NCI-H2227 (cell line): ENCODE measurements around the gene SRSF4.

Experiments
- DNase-seq: peaks from one replicate; lab custom pipeline; 2025; ENCODE audit not compliant: unreplicated experiment; lab: John Stamatoyannopoulos, UW

Gene SRSF4

GRCh38 chr1:29201595-29202051 is 19.9 kb upstream of the SRSF4 start:
- no peak for DNase-seq

GRCh38 chr1:29200906-29201594 is 19.4 kb upstream of the SRSF4 start:
- no peak for DNase-seq

DNA sequence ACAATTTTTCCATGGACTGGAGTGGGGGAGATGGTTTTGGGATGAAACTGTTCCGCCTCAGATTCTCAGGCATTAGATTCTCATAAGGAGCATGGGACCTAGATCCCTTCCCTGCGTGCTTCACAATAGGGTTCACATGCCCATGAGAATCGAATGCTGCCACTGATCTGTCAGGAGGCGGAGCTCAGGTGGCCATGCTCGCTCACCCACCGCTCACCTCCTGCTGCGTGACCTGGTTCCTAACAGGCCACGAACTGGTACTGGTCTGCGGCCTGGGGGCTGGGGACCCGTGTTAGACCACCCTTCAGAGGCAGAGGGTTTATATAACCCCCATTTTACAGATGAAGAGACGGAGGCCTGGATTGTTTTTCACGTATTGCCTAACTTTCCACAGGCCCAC is 16.3 kb upstream of the SRSF4 start:
- no peak for DNase-seq

DNA sequence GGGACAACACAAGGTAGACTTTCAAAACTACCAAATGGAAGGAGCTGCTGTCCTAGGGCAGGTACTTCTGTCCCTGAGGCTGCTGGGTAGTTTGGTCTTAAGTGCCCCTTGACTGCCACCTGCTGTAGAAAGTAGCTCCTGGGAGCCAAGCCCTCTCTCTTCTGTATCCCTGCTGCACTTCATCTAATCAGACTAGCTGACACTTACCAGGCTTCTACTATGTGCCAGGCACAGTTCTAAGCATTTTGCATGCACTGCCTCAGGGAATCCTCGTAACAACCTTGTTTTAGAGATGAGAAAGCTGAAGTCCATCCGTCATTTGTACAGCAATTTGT is 15.9 kb upstream of the SRSF4 start:
- DNase-seq = peak; percentile 44

GRCh38 chr1:29196863-29197589 is 15.3 kb upstream of the SRSF4 start:
- no peak for DNase-seq

DNA sequence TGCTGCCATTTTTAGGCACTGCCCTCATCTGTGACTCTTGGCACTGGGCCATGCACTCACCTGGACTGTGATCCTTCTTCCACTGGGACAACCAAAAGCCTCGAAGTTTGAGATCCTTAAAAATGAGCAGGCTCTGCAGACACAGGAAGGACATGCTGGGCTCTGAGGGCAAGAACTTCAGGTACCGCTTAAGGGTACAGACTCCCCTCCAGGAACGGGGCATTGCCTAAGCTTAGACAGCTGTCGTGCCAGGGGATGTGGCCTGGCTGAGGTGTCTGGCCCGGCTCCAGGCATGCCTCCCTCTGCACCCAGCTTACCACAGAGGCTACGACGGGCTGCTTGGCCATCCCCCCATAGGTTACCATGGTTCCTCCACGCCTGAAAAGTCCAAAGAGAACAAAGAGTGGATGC is 14.2 kb upstream of the SRSF4 start:
- DNase-seq = no peak

- no peak for DNase-seq
Observed at GRCh38 chr1:29193879-29194455, 12.3 kb upstream of the SRSF4 start.

GRCh38 chr1:29190718-29191117 is 9.0 kb upstream of the SRSF4 start:
- no peak for DNase-seq

GRCh38 chr1:29186707-29187106 is 5.0 kb upstream of the SRSF4 start:
- DNase-seq = no peak

- peak; percentile 22 for DNase-seq
Observed at GRCh38 chr1:29186252-29186651, 4.6 kb upstream of the SRSF4 start.

GRCh38 chr1:29183287-29183686 is 1.6 kb upstream of the SRSF4 start:
- DNase-seq = no peak

- DNase-seq = peak; percentile 62
Observed at GRCh38 chr1:29180497-29181412, 945 bp downstream of the SRSF4 start.

DNA sequence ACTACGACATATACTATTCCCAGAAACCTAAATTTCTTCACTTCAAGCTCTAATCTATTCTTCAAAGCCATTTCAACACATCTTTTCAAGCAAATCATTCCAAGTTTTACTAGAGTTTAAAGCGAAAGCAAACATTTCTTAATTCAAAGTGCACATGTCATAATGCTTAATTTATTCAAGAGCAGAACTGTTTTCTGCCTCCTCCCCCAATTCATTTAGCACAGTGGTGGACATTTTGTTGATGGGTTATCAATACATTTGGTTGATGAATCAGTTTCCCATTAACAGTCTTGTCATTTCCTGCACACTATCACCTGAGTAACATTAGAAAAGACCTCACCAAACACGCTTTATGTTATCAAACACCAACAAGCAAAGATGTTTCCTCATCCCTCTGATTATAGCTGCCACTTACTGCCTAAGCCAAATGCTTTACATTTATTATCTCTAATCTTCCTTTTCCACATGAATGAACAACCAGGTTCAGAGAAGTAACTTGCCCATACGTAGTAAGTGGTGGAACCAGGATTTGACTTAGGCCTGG is 2.0 kb downstream of the SRSF4 start:
- DNase-seq = no peak

DNA sequence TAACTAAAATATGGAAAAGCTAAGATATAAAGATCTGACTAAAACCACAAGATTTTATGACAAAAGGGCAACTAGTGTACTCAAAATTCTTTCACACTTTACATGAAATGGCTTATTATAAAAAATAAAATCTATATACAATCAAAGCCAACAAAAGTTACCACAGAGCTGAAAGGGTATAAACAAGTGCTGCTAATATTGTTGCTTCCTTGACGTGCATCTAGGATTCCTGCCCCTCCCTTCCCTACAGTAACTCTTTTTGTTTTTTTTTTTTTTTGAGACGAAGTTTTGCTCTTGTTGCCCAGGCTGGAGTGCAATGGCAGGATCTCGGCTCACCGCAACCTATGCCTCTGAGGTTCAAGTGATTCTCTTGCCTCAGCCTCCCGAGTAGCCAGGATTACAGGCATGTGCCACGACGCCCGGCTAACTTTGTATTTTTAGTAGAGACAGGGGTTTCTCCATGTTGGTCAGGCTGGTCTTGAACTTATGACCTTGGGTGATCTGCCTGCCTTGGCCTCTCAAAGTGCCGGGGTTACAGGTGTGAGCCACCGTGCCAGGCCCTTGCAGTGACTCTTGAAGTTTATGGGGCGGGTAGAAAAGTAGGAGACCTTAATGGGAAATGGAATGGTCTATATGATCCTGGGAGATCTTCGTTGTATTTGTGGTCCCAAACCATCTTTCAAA is 4.5 kb downstream of the SRSF4 start:
- no peak for DNase-seq

GRCh38 chr1:29176576-29176975 is 5.1 kb downstream of the SRSF4 start:
- DNase-seq = no peak

DNA sequence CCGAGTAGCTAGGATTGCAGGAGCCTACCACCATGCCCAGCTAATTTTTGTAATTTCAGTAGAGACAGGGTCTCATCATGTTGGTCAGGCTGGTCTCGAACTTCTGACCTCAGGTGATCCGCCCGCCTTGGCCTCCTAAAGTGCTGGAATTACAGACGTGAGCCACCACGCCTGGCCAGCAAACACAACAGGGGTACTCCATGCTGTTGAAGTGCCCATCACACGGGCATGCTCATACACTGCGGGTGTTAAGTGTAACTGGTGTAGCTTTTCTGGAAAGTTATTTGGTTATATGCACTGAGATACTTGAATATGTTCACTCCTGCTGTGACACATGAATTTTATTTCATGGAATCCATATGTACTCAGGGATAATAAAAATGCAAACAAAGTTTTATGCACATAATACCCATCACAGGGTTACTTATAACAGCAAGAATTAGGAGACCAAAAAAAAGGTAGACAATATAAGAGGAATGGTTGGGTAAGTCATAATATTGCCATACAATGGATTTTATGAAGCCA is 9.2 kb downstream of the SRSF4 start:
- no peak for DNase-seq

DNA sequence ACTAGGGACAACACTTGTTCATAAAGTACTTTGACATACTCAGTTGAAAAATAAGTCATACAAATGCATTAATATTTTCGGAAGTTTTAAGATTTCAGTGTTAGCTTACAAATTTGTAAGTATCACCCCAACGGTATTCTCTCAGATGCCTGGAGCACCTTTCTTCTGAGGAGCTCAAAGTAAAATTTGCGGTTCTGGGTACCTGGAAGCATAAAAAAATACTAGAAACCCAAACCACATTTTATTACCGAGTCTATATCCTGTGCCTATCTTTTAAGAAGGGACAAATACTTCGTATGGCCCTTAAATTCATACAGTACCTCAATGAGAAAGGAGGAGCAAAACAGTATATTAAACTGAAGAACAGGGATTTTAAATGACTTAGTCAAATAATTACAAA is 10.2 kb downstream of the SRSF4 start:
- DNase-seq = no peak

GRCh38 chr1:29171089-29171488 is 10.6 kb downstream of the SRSF4 start:
- no peak for DNase-seq

DNA sequence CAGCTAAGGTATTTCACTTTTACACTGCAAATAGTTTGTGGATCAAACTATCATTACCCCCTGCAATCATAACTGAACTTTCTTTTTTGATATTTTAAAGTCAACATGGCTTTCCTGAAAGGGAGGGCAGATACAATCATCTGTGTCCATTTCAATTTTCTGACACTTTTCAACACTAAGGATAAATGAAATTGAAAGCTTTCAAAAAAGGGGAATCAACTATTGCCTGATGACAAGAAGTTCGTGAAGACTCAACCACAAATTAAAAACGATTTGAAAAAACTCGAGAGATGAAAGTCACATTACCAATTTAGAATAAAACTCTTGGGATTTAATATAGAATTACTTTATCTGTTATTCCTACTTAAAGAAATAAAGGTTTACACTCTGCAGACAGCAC is 11.7 kb downstream of the SRSF4 start:
- DNase-seq = no peak

DNA sequence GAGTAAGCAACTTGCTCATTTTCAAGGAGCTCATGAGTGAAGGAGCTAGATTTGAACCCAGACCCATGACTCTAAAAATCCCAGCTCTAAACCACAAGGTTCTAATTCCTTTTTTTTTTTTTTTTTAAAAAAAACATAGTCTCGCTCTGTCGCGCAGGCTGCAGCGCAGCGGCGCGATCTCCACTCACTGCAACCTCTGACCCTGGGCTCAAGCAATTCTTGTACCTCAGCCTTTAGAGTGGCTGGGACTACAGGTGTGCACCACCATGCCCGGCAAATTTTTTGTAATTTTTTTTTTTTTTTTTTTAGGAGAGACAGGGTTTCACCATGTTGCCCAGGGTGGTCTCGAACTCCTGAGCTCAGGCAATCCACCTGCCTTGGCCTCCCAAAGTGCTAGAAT is 13.8 kb downstream of the SRSF4 start:
- no peak for DNase-seq
